Body of pancreas (tissue), 4 donors: ENCODE data around the gene CAMTA1. TPM values are rescaled to one million over a fixed set of nuclear protein-coding genes. Genes with fewer than 3 reads are reported as not detected.

Experiments
- ATAC-seq: fragments of 150-250 bp; one replicate; pipeline ENCODE4 v1.9.1; 2016
- DNase-seq, 4 donors: peaks; one replicate each; pipeline ENCODE4 v3.0.0-alpha.2; 2019
- H3K27ac ChIP-seq, 4 donors: fragments of 200-600 bp; sonication (generic); 1 replicate in 3 of 4; 2 replicates in 1 of 4; pipeline versions ENCODE4 v1.5.1 to v1.6.1; 2016 to 2019; ENCODE audit warnings: mild to moderate bottlenecking in 1 of 4, mixed read lengths in 1 of 4, moderate library complexity in 1 of 4
- H3K27me3 ChIP-seq, 2 donors: fragments of 200-600 bp; sonication (generic); one replicate each; pipeline ENCODE4 v1.6.0; 2016; ENCODE audit warnings: mild to moderate bottlenecking in 1 of 2
- H3K36me3 ChIP-seq, 2 donors: fragments of 200-600 bp; sonication (generic); replicated peaks in 1 of 2; 2 replicates each; pipeline ENCODE4 v1.5.1; 2016; ENCODE audit warnings: low read depth in 2 of 2; ENCODE audit not compliant: insufficient read depth in 1 of 2
- H3K4me1 ChIP-seq: fragments of 200-600 bp; sonication (generic); one replicate; pipeline ENCODE4 v1.6.0; 2016
- H3K4me3 ChIP-seq, 2 donors: fragments of 200-600 bp; sonication (generic); 1 replicate in 1 of 2; 2 replicates in 1 of 2; pipeline ENCODE4 v1.5.1; 2016 to 2019
- H3K9me3 ChIP-seq, 3 donors: fragments of 200-600 bp; sonication (generic); 1 replicate in 2 of 3; 2 replicates in 1 of 3; pipeline ENCODE4 v1.5.1; 2016
- CTCF ChIP-seq, 7 experiments: fragments of 450-650 bp in 4 of 7; fragments of 200-600 bp in 3 of 7; sonication (generic) in 3 of 7; IDR thresholded peaks; one replicate each; pipeline ENCODE4 v1.5.1; 2016 to 2019; ENCODE audit warnings: antibody characterized with exemption in 7 of 7
- POLR2A ChIP-seq, 3 donors: fragments of 450-650 bp; IDR thresholded peaks; one replicate each; pipeline ENCODE4 v1.6.1; 2016; ENCODE audit warnings: antibody characterized with exemption in 3 of 3, mild to moderate bottlenecking in 2 of 3
- WGBS, 2 donors: methylation state at CpG; one replicate each; pipeline ENCODE4 v1.1.5; 2017; 5-methylcytosine and 5-hydroxymethylcytosine counted together
- intact Hi-C: fragments of 100-400 bp; cut with DNase I; formaldehyde crosslinking; loops from one replicate; pipeline ENCODE4 v1.15.1; 2023
- total RNA-seq, 2 donors: library from RNA; depleted of rRNA; stranded (reverse); fragments of >200 nt; gene quantifications; one replicate each; pipeline ENCODE4 v1.1.0, GENCODE V29; 2016

The CAMTA1 gene
- total RNA-seq, 2 donors from 2014 or later = 36.3 to 59.7 TPM

- Histone ChIP-seq H3K27ac (no peak overlapping the region), H3K27me3 (no peaks in the 10 kb centered on the region), H3K36me3 (no peaks in the 10 kb centered on the region), H3K4me1 (peaks cover 6% of the 10 kb centered on the region), H3K4me3 (no peak overlapping the region), H3K9me3 (no peaks in the 10 kb centered on the region)
- ATAC-seq = no peak
- no peak for DNase-seq
- intact Hi-C loops = no loop called here
- 77 to 78% methylated on average over 10 of the region's 10 CpGs for WGBS, 2 donors
- no peak for TF ChIP-seq POLR2A (IDR thresholded peaks at IDR 0.05)
- no peak for TF ChIP-seq CTCF (IDR thresholded peaks at IDR 0.05)
Measured at GRCh38 chr1:6867729-6868659, 82.7 kb downstream of the CAMTA1 start.

- intact Hi-C loops = no loop called here
- no peaks in the 10 kb centered on the region for H3K36me3 ChIP-seq
- 92 to 94% methylated on average over 2 of the region's 2 CpGs for WGBS, 2 donors
- no peak for TF ChIP-seq CTCF (IDR thresholded peaks at IDR 0.05)
- no peak for TF ChIP-seq POLR2A (IDR thresholded peaks at IDR 0.05)
- H3K4me3 ChIP-seq = no peak overlapping the region
- DNase-seq (no peak), ATAC-seq (no peak)
- H3K9me3 ChIP-seq = no peaks in the 10 kb centered on the region
- no peak overlapping the region for H3K27ac ChIP-seq
- H3K27me3 ChIP-seq = no peaks in the 10 kb centered on the region
- peaks cover 6% of the 10 kb centered on the region for H3K4me1 ChIP-seq
Measured at GRCh38 chr1:6868660-6869380, 83.6 kb downstream of the CAMTA1 start.

GRCh38 chr1:6869545-6869944 lies 84.3 kb downstream of the CAMTA1 start:
- 83 to 87% methylated on average over 4 of the region's 4 CpGs for WGBS, 2 donors
- no peak for TF ChIP-seq CTCF (IDR thresholded peaks at IDR 0.05)
- no peak overlapping the region for H3K4me3 ChIP-seq
- no peak for DNase-seq
- no peak for ATAC-seq
- H3K27me3 ChIP-seq = no peaks in the 10 kb centered on the region
- peaks cover 6% of the 10 kb centered on the region for H3K4me1 ChIP-seq
- no peak overlapping the region for H3K27ac ChIP-seq
- peaks cover 0 to 2% of the 10 kb centered on the region in 2 donors for H3K36me3 ChIP-seq
- intact Hi-C loops = no loop called here
- no peaks in the 10 kb centered on the region for H3K9me3 ChIP-seq

- ATAC-seq (no peak), DNase-seq (no peak)
- Histone ChIP-seq H3K27ac (no peak overlapping the region), H3K4me3 (no peak overlapping the region), H3K4me1 (peaks cover 6% of the 10 kb centered on the region), H3K27me3 (no peaks in the 10 kb centered on the region), H3K9me3 (no peaks in the 10 kb centered on the region), H3K36me3 (peaks cover 0 to 2% of the 10 kb centered on the region in 2 donors)
- intact Hi-C loops = no loop called here
- no peak for TF ChIP-seq CTCF (IDR thresholded peaks at IDR 0.05)
- TF ChIP-seq POLR2A (IDR thresholded peaks at IDR 0.05) = no peak
- 64 to 72% methylated on average over 6 of the region's 6 CpGs for WGBS, 2 donors
Measured at GRCh38 chr1:6870086-6870485, 84.8 kb downstream of the CAMTA1 start.
